HT1080 (cell line): ENCODE measurements around the gene GADD45B. TPM values are rescaled to one million over a fixed set of nuclear protein-coding genes. Genes with fewer than 3 reads are reported as not detected.
"Not testable (repeated sequence)": the region's sequence is repeated elsewhere in the genome, so short reads cannot be mapped to it uniquely, and the experiment has no call there.

Experiments
- DNase-seq: peaks from one replicate; pipeline ENCODE4 v3.0.0-alpha.2; 2015; ENCODE audit warnings: low read depth
- total RNA-seq: library from RNA; depleted of rRNA; stranded (reverse); fragments of >200 nt; shearing (Covaris generic); gene quantifications from 2 replicates; pipeline ENCODE4 v1.2.3, GENCODE V29; 2014

GADD45B gene
- total RNA-seq, 1 experiment from 2014 or later, result 40.0 TPM

DNA sequence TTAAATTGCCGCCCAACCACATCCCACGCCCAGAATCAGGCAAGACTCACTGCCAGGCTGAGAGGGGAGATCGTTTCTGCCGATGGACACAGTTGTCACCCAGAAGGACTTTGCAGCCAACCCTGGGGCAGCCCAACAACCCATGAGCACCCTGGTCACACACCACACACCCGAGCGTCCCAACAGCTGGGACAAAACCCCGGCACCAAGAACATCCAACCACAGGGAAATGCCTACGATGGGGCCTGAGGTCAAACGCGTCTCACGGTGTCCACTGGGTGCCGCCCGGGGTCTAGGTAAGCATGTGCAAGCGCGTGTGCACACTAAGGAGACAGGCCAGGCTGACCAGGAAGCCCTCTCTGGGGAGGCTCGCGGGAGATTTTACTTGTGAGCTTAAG, 32.1 kb upstream of the GADD45B start:
- no peak for DNase-seq

DNA sequence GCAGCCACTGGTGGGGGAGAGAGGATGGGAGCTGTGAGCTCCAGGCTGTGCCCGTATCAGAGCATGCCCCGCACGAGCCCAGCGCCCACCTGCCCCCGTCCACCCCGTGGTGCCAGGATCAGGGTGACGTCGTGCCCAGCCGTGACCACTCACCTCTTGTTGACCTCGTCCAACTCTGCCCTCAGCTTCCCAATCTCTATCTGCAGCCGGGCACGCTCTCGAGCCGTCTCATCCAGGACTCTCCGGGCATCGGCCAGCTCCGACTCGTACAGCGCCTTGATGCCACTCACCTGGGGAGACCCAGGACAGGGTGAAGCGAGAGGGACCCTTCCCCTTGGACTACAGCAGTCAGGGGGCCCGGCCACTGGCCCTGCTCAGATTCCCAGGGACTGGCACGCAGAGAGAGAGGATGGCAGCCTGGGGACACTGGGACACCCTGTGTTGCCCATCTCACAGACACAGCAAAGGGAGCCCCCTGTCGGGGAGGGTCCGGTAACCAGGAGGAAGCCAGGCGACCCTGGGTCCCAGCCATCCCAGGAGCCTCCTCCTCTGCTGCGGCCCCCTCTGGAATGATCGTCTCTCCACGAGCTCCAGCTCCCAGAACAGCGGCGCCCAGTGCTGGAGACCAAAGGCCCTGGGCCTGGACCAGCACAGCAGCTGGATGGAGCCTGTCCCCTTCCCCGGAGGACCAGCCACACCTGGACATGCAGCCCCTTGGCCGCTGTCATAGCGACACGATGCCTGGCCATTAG, 31.5 kb upstream of the GADD45B start:
- DNase-seq, result no peak

DNA sequence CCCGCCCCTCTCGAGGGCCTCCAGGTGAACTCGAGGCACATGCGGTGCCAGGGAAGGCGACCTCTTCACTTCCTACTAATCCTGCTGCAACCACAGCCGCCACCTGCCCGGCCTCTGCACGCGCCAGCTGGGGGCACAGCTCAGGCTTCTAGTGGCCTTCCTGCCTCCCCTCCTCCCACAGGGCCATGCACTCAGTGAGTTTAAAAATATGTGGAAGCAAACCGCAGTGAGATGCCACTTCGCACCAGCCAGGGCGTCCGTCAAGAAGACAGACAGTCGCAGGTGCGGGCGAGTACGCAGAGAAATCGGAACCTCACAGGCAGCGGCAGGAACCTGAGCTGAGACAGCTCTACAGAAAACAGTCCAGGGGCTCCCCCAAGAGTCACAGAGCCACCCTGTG, 29.5 kb upstream of the GADD45B start:
- DNase-seq, result no peak

DNA sequence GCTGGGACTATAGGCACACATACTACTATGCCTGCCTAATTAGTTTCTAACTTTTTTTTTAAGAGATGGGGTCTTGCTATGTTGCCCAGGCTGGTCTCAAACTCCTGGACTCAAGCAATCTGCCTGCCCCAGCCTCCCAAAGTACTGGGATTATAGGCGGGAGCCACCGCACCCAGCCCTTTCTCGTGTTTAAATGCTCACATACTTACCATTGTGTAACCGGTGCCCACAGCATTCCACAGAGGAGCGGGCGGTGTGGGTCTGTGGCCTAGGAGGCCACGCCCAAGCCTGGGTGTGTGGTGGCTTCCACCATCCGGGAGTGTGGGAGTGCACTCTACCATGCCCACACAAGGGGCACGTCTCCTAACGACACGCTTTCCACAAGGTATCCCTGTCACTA, 26.9 kb upstream of the GADD45B start:
- DNase-seq, result no peak

DNA sequence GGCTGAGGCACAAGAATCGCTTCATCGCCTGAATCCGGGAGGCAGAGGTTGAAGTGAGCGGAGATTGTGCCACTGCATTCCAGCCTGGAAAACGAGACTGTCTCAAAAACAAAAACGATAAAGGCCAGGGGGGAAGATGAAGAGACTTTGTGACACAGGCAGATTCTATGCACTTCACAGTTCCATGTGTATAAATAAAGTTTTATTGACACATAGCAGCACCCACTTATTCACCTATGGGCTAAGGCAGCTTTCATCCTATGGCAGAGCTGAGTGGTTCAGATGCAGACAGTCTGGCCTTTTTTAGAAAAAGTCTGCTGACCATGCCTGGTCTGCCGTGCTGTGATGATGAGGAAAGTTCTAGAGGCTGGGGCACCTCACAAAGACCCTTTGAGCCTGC, 24.8 kb upstream of the GADD45B start:
- DNase-seq, result no peak

DNA sequence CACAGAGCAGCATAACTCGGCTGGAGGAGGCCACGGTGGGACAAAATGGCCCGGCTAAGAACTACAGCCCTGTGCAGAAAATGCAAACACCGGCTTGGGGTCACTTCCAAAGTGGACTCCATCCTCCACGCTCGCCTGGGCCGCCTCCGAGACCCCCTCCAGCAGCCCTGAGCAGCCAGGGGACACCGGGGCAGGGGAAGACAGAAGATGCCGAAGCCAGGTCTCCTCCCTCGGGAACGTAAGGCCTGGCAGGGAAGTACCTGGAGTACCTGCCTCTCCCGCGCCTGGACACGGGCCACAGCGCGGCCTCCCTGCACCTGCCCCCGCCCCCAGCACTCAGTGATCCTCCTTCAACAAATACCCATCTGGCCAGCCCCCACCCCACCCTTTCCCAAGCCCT, 24.2 kb upstream of the GADD45B start:
- DNase-seq, result no peak

DNA sequence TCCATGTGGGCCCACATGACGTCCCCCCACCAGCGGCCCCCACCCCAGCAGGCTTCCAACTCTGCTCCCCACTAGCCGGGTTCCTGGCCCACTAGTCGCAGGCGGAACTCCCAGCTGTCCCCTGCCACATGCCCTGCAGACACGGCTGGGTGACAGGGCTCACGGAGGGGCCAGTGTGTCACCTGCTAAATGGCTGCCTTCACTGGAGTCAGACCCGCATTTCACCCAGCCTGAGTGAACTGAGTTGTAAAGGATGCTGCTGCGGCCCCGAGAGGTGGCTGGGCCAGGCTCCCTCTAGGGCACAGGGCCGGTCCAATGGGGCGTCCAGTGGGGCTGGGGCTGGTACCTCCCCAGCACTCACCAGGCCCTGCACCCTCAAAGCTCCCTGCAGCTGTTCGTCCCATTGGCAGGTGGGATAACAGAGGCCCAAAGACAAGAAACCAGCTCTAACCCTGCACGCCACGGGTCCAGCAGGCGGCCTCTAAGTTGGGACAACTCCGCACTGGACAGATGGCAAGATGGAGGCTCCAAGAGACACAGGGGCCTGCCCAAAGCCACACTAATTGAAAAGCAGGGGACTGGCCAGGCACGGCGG, 22.4 kb upstream of the GADD45B start:
- DNase-seq, result no peak

DNA sequence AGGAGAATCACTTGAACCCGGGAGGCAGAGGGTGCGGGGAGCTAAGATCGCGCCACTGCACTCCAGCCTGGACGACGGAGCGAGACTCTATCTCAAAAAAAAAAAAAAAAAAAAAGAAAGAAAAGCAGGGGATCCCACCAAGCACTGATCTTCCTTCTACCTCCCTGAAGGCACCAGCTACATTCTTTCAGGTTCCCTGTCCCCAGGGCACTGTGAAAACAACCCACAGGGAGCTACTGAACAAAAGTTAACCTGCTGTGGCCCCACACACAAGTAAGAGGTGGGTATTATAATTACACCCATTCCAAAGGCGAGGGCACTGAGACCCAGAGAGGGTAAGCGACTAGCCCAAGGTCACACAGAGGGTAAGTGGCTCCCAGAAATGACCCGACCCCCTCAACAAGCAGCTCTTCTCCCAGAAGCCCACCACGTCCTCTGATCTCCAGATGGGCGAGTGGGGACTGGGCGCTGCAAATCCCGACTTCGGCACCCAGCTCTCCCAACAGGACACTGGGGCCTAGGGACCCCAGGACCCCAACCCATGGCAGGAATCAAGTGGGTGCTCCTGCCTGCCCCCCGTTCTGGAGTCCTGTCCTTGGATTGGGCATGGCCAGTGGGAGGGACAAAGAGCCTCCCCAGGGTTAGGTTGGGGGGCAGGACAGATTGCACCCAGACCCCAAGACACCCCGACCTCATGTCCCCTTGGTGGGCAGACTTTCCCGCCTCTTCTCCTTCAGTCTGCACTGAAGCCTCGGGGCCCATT, 21.5 kb upstream of the GADD45B start:
- no peak for DNase-seq

DNA sequence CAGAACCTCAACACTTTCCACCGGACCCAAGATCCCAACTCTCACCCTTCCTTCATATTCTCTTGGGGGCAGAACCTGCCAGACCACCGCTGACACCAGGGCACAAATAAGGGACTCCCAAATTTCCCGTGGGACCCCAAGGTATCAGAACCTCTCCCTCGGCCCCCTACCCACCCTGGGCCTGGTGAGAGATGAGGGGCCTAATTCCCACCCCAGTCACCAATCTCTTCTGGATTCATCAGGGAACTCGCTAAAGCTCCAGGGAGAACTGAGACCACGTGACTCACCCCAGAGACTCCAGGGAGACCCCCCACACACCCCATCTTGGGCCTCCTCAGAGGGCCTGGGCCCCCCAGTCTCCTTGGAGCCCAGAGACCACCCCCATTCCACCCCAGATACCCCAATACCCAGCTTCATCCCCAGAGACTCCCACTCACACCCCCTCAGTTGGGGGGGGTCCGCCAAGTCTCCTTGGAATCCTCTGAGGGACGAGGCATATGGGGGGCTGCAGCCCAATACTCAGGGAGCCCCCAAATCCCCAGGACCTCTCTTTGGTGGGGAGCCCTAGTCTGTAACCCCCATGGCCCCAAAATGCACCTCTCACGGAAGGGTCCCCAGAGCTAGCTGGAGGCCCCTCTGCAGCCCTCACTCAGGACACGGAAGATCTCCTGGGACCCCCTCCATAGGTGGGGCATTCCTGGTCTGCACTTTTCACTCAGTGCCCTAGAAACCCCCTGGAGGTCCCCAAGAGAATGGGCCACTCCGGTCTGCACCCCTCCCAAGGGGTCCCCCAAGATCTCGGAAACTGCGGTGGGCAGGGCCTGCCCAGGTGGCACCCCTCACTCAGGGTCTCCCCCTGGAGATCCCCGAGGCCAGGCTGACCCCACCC, 20.7 kb upstream of the GADD45B start:
- DNase-seq, result no peak

DNA sequence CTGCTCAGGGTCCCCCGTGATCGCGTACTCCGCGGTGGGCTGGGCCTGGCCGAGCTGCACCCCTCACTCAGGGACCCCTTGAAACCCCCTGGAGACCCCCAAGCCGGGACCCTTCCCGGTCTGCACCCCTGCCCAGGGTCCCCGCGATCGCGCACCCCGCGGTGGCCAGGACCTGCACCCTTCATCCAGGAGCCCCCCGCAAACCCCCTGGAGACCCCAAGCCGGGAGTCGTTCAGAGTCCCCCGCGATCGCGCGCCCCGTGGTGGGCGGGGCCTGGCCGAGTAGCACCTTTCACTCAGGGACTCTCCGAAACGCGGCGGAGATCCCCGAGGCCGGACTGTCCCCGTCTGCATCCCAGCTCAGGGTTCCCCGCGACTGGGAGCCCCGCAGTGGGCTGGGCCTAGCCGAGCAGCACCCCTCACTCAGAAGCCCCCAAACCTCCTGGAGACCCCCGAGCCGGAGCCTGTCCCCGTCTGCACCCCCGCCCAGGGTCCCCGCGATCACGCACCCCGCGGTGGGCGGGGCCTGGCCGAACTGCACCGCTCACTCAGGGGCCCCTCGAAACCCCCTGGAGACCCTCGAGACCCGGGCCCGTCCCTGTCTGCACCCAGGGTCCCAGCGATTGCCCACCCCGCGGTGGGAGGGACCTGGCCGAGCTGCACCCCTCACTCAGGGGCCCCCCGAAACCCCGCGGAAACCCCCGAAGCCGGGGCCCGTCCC, 19.9 kb upstream of the GADD45B start:
- no peak for DNase-seq

DNA sequence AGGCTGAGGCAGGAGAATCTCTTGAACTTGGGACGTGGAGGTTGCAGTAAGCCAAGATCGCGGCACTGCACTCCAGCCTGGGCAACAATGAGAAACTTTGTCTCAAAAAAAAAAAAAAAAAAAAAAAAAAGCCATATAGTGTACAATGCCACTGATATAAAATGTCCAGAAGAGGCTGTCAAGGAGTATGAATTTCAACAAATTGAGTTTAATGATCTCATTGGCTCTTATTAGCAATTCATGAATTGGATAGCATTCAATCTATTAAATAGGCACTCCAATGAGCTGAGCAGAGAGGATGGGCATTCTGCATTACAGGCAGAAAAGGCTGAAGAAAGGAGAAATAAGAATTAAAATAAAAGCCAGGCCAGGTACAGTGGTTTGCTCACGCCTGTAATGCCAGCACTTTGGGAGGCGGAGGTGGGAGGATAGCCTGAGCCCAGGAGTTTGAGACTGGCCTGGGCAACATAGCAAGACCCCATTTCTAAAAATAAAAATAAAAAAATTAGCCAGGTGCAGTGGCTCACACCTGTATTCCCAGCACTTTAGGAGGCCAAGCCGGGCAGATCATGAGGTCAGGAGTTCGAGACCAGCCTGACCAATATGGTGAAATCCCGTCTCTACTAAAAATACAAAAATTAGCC, 18.4 kb upstream of the GADD45B start:
- no peak for DNase-seq

DNA sequence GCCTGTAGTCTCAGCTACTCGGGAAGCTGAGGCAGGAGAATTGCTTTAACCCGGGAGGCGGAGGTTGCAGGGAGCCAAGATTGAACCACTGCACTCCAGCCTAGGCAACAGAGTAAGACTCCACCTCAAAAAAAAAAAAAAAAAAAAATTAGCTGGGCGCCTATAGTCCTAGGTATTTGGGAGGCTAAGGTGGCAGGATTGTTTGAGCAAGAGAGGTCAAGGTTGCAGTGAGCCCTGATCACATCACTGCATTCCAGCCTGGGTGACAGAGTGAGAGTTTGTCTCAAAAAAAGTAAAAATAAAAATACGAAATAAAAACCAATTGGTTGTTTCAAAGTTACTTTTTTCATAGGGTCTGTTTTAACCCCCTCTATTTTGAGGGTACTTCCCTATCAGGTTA, 17.9 kb upstream of the GADD45B start:
- no peak for DNase-seq

DNA sequence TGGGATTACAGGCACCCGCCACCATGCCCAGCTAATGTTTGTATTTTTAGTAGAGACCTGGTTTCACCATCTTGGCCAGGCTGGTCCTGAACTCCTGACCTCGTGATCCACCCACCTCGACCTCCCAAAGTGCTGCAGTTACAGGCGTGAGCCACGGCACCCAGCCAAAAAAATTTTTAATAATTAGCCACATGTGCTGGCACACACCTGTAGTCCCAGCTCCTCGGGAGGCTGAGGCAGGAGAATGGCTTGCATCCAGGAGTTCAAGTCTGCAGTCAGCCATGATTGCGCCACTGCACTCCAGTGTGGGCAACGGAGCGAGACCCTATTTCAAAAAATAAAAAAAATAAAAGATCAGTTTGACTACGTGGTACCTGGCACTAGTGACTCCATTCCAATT, 17.2 kb upstream of the GADD45B start:
- not testable (repeated sequence) for DNase-seq

DNA sequence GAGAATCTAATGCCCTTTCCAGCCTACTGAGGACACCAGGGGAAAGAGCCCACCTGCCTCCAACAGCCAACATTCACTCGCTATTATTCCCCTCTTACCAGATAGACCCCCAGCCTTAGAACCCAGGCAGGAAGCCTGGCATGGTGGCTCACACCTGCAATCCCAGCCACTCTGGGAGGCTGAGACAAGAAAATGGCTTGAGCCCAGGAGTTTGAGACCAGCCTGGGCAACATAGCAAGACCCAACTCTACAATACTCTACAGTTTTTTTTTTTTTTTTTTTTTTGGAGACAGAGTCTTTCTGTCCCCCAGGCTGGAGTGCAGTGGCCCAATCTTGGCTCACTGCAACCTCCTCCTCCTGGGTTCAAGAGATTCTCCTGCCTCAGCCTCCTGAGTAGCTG, 15.7 kb upstream of the GADD45B start:
- DNase-seq, result no peak

DNA sequence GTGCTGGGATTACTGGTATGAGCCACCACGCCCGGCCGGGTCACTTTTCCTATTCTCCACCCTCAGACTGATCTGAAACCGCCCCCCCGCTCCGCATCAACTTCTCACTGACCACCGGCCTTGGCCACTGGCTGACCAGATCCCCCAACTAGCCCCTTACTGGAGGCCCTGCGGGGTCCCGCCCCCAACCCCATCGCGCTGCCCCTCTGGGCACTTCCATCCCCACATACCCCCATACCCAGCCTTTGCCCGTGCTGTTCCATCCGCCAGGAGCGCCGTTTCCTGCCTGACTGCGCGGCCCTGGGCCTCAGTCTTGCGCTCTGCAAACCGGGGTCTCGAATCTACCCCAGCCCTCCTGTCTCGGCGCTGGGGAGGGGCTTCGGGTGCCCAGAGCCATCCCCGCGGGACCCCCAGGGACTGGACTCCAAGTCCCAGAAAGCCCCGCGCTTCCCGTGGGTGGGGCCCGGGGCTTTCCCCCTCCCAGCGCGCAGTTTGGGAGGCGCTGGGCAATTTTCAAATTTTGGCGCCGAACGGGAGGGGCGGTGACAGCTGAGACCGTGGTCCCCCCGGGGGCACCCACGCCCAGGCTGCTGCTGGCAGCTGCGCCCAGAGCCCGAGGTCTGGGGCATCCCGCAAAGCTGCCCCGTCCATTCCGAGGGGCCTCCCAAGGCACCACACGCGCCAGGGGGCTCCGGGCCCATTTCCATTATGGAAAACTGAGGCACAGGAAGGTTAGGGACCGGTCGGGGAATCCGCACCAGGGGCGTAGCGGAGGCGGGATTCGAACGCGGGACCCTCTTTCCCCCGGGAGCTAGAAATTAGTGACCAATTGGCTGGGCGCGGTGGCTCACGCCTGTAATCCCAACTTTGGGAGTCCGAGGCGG, 13.9 kb upstream of the GADD45B start:
- DNase-seq, result peak; percentile 92

DNA sequence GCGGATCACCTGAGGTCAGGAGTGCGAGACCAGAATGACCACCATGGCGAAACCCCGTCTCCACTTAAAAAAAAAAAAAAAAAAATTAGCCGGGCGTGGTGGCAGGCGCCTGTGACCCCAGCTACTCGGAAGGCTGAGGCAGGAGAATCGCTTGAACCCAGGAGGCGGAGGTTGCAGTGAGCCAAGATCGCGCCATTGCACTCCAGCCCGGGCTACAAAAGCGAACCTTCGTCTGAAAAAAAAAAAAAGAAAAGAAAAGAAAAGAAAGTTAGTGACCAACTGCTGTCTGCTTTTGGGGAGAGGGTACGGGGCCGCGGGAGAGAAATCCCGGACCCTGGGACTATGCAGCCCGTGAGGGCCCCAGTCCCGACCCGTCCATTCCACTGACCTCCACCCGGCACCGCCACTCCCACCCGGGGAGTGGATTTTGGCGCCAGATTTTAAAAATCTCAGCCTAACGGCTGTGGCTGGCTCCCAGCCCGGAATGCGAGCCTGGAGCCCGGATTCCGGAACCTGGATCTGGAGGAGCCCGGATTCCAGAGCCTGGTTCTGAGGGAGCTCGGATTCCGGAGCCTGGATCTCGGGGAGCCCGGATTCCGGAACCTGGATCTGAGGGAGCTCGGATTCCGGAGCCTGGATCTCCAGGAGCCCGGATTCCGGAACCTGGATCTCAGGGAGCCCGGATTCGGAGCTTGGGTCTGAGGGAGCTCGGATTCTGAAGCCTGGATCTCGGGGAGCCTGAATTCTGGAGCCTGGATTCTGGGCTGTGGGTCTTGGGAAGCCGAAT, 13.1 kb upstream of the GADD45B start:
- peak; percentile 92 for DNase-seq

DNA sequence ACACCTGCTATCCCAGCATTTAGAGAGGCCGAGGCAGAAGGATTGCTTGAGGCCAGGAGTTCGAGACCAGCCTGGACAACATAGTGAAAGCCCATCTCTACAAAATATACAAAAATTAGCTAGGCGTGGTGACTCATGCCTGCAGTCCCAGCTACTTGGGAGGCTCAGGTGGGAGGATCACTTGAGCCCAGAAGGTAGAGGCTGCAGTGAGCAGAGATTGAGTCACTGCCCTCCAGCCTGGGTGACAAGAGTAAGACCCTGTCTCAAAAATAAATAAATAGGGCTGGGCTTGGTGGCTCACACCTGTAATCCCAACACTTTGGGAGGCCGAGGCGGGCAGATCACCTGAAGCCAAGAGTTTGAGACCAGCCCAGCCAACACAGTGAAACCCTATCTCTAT, 12.2 kb upstream of the GADD45B start:
- peak; percentile 20 for DNase-seq

DNA sequence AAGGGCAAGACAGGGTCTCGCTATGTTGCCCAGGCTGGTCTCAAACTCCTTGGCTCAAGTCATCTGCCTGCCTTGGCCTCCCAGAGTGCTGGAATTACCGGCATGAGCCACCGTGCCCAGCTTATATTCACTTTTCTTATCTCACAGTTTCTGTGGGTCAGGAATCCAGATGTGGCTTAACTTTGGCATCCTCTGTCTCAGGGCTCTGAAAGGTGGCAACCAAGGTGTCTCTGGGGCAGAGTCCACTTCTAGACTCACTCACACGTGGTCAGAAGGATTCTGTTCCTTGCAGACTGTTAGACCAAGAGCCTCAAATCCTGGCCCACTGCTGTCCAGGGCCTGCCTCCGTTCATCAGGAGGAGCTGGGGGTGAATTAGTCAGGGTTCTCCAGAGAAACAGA, 11.5 kb upstream of the GADD45B start:
- no peak for DNase-seq

DNA sequence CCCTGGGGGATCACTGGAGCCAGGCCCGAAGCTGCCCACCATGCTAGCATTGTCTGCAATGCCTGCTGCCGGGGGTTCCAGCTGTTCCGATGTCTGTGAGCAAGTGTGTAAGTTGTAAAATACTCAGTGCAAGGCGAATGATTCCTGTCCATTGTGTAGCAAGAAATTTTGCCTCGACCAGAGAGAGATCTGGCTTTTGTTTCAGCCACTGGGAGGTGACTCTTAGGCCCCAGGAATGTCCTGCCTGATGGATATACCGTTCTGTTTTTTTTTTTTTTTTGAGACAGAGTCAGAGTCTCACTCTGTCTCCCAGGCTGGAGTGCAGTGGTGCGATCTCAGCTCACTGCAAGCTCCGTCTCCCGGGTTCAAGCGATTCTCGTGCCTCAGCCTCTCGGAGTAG, 7.3 kb upstream of the GADD45B start:
- DNase-seq, result no peak
